Gastroesophageal sphincter (tissue), 4 donors: ENCODE measurements around the gene ADD3. TPM values are rescaled to one million over a fixed set of nuclear protein-coding genes. Genes with fewer than 3 reads are reported as not detected.

Experiments used
- ATAC-seq: fragments of 150-250 bp; one replicate; pipeline ENCODE4 v1.9.1; 2016; ENCODE audit warnings: mild to moderate bottlenecking, moderate library complexity
- H3K27ac ChIP-seq, 4 donors: fragments of 200-600 bp; sonication (generic) in 3 of 4; 1 replicate in 3 of 4; 2 replicates in 1 of 4; pipeline ENCODE4 v1.5.1; 2016 to 2019
- H3K27me3 ChIP-seq: fragments of 200-600 bp; sonication (generic); one replicate; pipeline ENCODE4 v1.5.1; 2019
- H3K36me3 ChIP-seq, 2 donors: fragments of 200-600 bp; sonication (generic); one replicate each; pipeline ENCODE4 v1.5.1; 2019; ENCODE audit warnings: control low read depth in 1 of 2
- H3K4me1 ChIP-seq, 3 donors: fragments of 200-600 bp; sonication (generic); 1 replicate in 2 of 3; 2 replicates in 1 of 3; pipeline ENCODE4 v1.5.1; 2016 to 2019; ENCODE audit warnings: control low read depth in 2 of 3
- H3K4me3 ChIP-seq, 2 donors: fragments of 200-600 bp; sonication (generic); one replicate each; pipeline ENCODE4 v1.5.1; 2019; ENCODE audit warnings: mild to moderate bottlenecking in 1 of 2, moderate library complexity in 1 of 2
- H3K9me3 ChIP-seq, 3 donors: fragments of 200-600 bp; sonication (generic); one replicate each; pipeline ENCODE4 v1.5.1; 2017 to 2019; ENCODE audit warnings: control low read depth in 2 of 3
- EP300 ChIP-seq: sonication (generic); formaldehyde crosslinking; IDR thresholded peaks from one replicate; pipeline ENCODE4 v1.6.1; 2017; ENCODE audit warnings: antibody characterized with exemption, mild to moderate bottlenecking
- POLR2A ChIP-seq, 2 donors: fragments of 450-650 bp; IDR thresholded peaks; one replicate each; pipeline ENCODE4 v1.6.1; 2017; ENCODE audit warnings: antibody characterized with exemption in 2 of 2, mild to moderate bottlenecking in 2 of 2, moderate library complexity in 1 of 2
- POLR2AphosphoS5 ChIP-seq: sonication (generic); formaldehyde crosslinking; IDR thresholded peaks from one replicate; pipeline ENCODE4 v1.6.1; 2017; ENCODE audit warnings: antibody characterized with exemption
- WGBS, 2 donors: methylation state at CpG; one replicate each; pipeline ENCODE4 v1.1.5; 2018; ENCODE audit warnings: low coverage in 1 of 2; 5-methylcytosine and 5-hydroxymethylcytosine counted together
- total RNA-seq, 4 donors: library from RNA; depleted of rRNA; stranded (reverse); fragments of >200 nt; gene quantifications; one replicate each; pipeline ENCODE4 v1.1.0, GENCODE V29; 2016
- TF ChIP-seq, protein P1 (sequence below), 4 experiments: fragments of 200-600 bp in 2 of 4; fragments of 450-650 bp in 2 of 4; sonication (generic) in 1 of 4; IDR thresholded peaks; one replicate each; pipeline ENCODE4 v1.5.1; 2017 to 2019; ENCODE audit warnings: antibody characterized with exemption in 4 of 4, mild to moderate bottlenecking in 2 of 4, moderate library complexity in 2 of 4

ADD3 gene
- total RNA-seq, 4 donors from 2014 or later: 50.3 to 277 (median 118) TPM

DNA sequence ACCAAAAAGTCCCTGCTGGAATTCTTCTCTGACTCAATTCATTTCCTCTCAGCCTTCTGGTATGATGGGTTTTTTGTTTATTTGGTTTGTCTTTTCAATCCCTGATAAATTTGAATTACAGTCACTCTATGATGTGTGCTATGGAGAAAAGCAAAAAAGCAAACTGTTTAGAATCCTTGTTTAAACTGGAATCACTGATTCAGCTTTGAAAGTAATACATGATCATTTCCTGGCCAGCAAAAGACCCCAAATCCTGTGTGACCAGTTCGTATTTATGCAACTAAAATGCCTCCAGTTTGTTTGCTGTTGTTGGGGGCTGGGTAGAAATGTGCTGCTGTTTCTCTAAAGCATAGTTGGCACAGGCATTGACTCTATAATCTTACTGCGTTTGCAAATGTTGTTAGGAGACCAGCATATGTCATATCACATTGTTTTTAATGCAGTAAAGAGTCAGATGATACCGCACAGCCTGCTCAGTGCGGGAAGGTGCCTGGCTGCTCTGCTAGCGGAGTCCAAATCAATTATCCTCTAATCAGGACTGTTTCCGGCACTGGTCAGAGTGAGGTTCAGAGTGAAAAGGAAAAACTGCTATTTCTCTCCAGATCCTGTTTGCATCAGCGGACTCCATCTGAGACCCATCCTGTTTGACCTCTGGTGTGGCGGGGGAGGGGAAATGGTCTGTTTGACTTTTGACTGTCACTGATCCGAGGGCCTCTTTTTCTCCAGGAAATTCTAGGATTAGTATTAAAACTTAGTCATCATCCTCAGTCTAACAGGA, 40.6 kb upstream of the ADD3 start:
- ATAC-seq: no peak
- Histone ChIP-seq H3K9me3 (no peaks in the 10 kb centered on the region), H3K27ac (peak overlapping the region in 1 of 4 donors; percentile 42), H3K4me3 (no peak overlapping the region), H3K27me3 (no peaks in the 10 kb centered on the region), H3K4me1 (peaks cover 0 to 43% (median 14%) of the 10 kb centered on the region in 3 donors), H3K36me3 (no peaks in the 10 kb centered on the region)
- WGBS, 2 donors: 44 to 50% methylated on average over 1 to 8 of the region's 9 CpGs
- TF ChIP-seq, protein P1, sequence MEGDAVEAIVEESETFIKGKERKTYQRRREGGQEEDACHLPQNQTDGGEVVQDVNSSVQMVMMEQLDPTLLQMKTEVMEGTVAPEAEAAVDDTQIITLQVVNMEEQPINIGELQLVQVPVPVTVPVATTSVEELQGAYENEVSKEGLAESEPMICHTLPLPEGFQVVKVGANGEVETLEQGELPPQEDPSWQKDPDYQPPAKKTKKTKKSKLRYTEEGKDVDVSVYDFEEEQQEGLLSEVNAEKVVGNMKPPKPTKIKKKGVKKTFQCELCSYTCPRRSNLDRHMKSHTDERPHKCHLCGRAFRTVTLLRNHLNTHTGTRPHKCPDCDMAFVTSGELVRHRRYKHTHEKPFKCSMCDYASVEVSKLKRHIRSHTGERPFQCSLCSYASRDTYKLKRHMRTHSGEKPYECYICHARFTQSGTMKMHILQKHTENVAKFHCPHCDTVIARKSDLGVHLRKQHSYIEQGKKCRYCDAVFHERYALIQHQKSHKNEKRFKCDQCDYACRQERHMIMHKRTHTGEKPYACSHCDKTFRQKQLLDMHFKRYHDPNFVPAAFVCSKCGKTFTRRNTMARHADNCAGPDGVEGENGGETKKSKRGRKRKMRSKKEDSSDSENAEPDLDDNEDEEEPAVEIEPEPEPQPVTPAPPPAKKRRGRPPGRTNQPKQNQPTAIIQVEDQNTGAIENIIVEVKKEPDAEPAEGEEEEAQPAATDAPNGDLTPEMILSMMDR (IDR thresholded peaks at IDR 0.05): no peak
- TF ChIP-seq EP300: no peak
- TF ChIP-seq POLR2AphosphoS5: no peak
- no peak for TF ChIP-seq POLR2A (IDR thresholded peaks at IDR 0.05)

DNA sequence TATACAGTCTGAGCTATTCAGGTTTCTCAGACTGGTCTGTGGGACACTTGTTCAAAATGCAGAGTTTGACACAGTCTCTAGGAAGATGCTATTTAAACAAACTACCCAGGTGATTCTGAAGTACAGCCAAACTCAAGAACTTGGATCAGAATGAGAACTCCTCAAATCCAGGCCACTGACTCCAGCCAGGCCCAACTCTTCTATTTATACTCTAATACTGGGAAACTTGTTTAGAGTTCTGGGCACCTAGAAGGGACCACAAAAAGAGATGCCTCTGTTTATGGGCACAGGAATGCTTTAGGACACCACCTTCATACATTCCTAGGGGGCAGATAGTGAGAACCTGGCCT, 40.1 kb upstream of the ADD3 start:
- TF ChIP-seq, protein P1 (IDR thresholded peaks at IDR 0.05): no peak
- no peak for TF ChIP-seq EP300
- TF ChIP-seq POLR2AphosphoS5: no peak
- no peak for TF ChIP-seq POLR2A (IDR thresholded peaks at IDR 0.05)
- no peak for ATAC-seq
- no peak overlapping the region for H3K4me3 ChIP-seq
- H3K27me3 ChIP-seq: no peaks in the 10 kb centered on the region
- H3K4me1 ChIP-seq: peaks cover 0 to 37% (median 14%) of the 10 kb centered on the region in 3 donors
- H3K9me3 ChIP-seq: no peaks in the 10 kb centered on the region
- no peaks in the 10 kb centered on the region for H3K36me3 ChIP-seq
- H3K27ac ChIP-seq: peak overlapping the region in 1 of 4 donors; percentile 42

DNA sequence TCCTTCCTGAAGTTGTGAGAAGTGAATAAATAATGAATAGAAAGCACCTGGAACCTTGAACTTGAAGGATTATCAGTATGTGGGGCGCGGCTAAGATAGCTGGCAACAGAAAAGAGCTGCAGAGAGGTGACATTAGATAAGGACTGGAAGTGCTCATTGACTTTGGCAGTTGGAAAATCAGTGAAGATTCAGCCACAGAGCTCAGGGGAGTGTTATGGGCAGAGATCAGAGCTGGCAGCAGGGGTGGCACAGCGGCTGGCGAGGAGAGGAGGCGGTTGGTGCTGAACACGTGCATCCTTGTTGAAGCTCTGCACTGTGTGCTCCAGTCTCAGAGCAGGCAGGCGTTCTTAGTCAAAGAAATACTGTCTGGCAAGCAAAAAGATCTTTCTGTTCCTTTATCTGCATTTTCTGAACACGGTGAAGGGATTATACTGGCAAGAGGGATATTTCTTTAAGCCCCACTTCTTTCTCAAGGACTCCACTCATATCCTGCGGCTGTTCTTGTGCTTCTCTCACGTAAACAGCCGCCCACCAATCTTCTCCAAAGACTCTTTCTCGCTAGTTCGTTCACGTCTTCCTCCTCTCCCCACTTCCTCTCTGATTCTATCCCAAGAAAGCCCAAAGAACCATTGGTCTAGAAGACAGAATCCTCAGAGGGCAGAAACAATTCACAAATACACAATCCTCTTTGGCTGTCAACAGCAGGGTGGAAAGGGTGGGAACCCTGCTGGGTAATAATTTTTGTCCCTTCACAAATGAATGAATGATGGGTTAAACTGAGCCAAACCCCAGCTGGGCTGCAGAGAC, 38.6 kb upstream of the ADD3 start:
- H3K9me3 ChIP-seq: no peaks in the 10 kb centered on the region
- H3K27me3 ChIP-seq: no peaks in the 10 kb centered on the region
- 79 to 94% methylated on average over 7 to 14 of the region's 14 CpGs for WGBS, 2 donors
- TF ChIP-seq, protein P1 (IDR thresholded peaks at IDR 0.05): no peak
- TF ChIP-seq POLR2A (IDR thresholded peaks at IDR 0.05) (no peak), POLR2AphosphoS5 (no peak), EP300 (no peak)
- peak overlapping the region in 2 of 4 donors; percentile 37 to 39 for H3K27ac ChIP-seq
- H3K4me1 ChIP-seq: peaks cover 0 to 35% (median 14%) of the 10 kb centered on the region in 3 donors
- no peak for ATAC-seq
- H3K4me3 ChIP-seq: no peak overlapping the region
- H3K36me3 ChIP-seq: no peaks in the 10 kb centered on the region

DNA sequence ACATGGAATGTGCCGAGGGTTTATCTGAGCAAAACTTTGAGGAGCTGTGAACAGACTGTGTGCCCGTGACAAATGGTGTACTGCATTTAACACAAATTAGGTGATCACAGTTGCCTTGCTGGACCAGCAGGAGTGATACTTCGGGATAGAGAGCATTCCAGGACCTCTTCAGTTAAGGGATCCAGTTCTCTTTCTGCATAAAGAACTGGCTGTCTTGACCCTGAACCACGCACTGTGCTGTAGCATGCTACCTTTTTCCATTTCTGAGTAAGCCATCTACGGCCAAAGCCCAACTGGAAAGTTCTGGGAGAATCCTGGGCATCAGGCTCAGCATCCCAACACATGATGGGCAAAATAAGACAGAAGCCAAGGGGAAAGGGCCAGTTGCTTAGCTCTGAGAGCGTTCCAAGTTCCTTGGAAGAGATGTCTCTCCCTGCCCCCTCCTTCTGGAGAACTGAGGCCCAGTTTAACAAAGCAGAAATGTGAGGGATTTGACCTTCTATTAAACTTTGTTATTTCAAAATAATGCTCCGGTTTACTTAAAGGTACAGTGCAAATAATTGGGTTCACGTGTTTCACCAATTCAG, 37.9 kb upstream of the ADD3 start:
- peaks cover 0 to 35% (median 14%) of the 10 kb centered on the region in 3 donors for H3K4me1 ChIP-seq
- peak overlapping the region in 2 of 4 donors; percentile 37 to 39 for H3K27ac ChIP-seq
- ATAC-seq: no peak
- TF ChIP-seq POLR2A (IDR thresholded peaks at IDR 0.05): no peak
- no peak for TF ChIP-seq POLR2AphosphoS5
- TF ChIP-seq, protein P1 (IDR thresholded peaks at IDR 0.05): no peak
- TF ChIP-seq EP300: no peak
- H3K36me3 ChIP-seq: no peaks in the 10 kb centered on the region
- H3K9me3 ChIP-seq: no peaks in the 10 kb centered on the region
- H3K4me3 ChIP-seq: no peak overlapping the region
- no peaks in the 10 kb centered on the region for H3K27me3 ChIP-seq
- 74 to 77% methylated on average over 5 to 8 of the region's 8 CpGs for WGBS, 2 donors
